ENCODE results near the gene SF3A2. TPM values are rescaled to one million over a fixed set of nuclear protein-coding genes. Genes with fewer than 3 reads are reported as not detected.
A peak's percentile ranks its signal among the peaks of the same experiment; 100 is the strongest.

SF3A2 gene
- total and polyA plus RNA-seq, 10 of the 15 experiments (the other 5 are each of a cell fraction or from before 2014, with no cell fraction given) = 0.33 to 143 (median 30.6) TPM

DNA sequence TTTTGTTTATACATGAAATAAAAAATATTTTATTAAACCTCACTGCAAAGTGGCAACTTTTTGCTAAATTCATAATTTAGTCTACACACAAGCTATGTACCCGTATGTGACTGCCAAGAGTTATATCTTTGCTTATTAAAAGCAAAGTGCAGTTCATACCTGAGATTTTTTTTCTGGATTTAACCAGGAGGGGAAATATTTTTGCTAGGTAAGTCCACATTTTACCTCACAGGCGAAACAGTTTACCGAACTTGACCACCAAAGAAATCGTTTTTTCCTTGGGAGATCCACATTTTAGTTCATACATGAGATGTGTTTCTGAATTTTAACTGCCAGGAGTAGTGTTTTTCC is 31.8 kb downstream of the SF3A2 start:
- in situ Hi-C loops (cut with MboI) (no loop called here), intact Hi-C loops (cut with micrococcal nuclease; ENCODE audit: unreplicated experiment) (loop anchor here (5.0 to 10.0 kb wide), 2 partner anchors 101 to 174 kb away; partner anchors contain the start of genes IZUMO4 and MOB3A)
- ChIA-PET CTCF (no interaction called here), POLR2A (interaction anchor here (1.0 kb wide), 1 partner anchor 13 kb away, joined by 3 read pairs; no protein-coding TSS in a partner anchor), SMC1A (ENCODE audit: uncharacterized antibody, unreplicated experiment) (no interaction called here), RAD21 (ENCODE audit: unreplicated experiment) (no interaction called here)
- peaks cover 46% of the 10 kb centered on the region for H3K79me2 ChIP-seq (ENCODE audit: control insufficient read depth, insufficient read depth, low read length)
- H3K4me2 ChIP-seq (ENCODE audit: control insufficient read depth, insufficient read depth) = peak overlapping the region; percentile 44; the same call in 1 of the 2 replicates
- ATAC-seq = no peak
- H3K9me3 ChIP-seq (replicated peaks; ENCODE audit: control insufficient read depth, insufficient read depth, low read length) = no peaks in the 10 kb centered on the region
- H3K9ac ChIP-seq (ENCODE audit: control insufficient read depth, insufficient read depth, low read length) = no peak overlapping the region; the same call in 1 of the 2 replicates
- TF ChIP-seq, protein P1, sequence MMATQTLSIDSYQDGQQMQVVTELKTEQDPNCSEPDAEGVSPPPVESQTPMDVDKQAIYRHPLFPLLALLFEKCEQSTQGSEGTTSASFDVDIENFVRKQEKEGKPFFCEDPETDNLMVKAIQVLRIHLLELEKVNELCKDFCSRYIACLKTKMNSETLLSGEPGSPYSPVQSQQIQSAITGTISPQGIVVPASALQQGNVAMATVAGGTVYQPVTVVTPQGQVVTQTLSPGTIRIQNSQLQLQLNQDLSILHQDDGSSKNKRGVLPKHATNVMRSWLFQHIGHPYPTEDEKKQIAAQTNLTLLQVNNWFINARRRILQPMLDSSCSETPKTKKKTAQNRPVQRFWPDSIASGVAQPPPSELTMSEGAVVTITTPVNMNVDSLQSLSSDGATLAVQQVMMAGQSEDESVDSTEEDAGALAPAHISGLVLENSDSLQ (IDR thresholded peaks at IDR 0.05) = no peak
- TF ChIP-seq, protein P2, sequence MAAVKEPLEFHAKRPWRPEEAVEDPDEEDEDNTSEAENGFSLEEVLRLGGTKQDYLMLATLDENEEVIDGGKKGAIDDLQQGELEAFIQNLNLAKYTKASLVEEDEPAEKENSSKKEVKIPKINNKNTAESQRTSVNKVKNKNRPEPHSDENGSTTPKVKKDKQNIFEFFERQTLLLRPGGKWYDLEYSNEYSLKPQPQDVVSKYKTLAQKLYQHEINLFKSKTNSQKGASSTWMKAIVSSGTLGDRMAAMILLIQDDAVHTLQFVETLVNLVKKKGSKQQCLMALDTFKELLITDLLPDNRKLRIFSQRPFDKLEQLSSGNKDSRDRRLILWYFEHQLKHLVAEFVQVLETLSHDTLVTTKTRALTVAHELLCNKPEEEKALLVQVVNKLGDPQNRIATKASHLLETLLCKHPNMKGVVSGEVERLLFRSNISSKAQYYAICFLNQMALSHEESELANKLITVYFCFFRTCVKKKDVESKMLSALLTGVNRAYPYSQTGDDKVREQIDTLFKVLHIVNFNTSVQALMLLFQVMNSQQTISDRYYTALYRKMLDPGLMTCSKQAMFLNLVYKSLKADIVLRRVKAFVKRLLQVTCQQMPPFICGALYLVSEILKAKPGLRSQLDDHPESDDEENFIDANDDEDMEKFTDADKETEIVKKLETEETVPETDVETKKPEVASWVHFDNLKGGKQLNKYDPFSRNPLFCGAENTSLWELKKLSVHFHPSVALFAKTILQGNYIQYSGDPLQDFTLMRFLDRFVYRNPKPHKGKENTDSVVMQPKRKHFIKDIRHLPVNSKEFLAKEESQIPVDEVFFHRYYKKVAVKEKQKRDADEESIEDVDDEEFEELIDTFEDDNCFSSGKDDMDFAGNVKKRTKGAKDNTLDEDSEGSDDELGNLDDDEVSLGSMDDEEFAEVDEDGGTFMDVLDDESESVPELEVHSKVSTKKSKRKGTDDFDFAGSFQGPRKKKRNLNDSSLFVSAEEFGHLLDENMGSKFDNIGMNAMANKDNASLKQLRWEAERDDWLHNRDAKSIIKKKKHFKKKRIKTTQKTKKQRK (IDR thresholded peaks at IDR 0.05; ENCODE audit: low read depth, low read length) = no peak
- TF ChIP-seq, protein P3, sequence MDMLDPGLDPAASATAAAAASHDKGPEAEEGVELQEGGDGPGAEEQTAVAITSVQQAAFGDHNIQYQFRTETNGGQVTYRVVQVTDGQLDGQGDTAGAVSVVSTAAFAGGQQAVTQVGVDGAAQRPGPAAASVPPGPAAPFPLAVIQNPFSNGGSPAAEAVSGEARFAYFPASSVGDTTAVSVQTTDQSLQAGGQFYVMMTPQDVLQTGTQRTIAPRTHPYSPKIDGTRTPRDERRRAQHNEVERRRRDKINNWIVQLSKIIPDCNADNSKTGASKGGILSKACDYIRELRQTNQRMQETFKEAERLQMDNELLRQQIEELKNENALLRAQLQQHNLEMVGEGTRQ (IDR thresholded peaks at IDR 0.05; ENCODE audit: borderline replicate concordance, low read depth, low read length) = no peak
- TF ChIP-seq GATAD2B (conservative IDR thresholded peaks at IDR 0.05; ENCODE audit: low read depth) = no peak
- TF ChIP-seq, protein P4, sequence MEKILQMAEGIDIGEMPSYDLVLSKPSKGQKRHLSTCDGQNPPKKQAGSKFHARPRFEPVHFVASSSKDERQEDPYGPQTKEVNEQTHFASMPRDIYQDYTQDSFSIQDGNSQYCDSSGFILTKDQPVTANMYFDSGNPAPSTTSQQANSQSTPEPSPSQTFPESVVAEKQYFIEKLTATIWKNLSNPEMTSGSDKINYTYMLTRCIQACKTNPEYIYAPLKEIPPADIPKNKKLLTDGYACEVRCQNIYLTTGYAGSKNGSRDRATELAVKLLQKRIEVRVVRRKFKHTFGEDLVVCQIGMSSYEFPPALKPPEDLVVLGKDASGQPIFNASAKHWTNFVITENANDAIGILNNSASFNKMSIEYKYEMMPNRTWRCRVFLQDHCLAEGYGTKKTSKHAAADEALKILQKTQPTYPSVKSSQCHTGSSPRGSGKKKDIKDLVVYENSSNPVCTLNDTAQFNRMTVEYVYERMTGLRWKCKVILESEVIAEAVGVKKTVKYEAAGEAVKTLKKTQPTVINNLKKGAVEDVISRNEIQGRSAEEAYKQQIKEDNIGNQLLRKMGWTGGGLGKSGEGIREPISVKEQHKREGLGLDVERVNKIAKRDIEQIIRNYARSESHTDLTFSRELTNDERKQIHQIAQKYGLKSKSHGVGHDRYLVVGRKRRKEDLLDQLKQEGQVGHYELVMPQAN (conservative IDR thresholded peaks at IDR 0.05) = no peak
- no peak for TF ChIP-seq TCF12 (IDR thresholded peaks at IDR 0.05; ENCODE audit: low read depth, low read length)
- TF ChIP-seq JUNB (IDR thresholded peaks at IDR 0.05) = no peak
- TF ChIP-seq ZNF24 (IDR thresholded peaks at IDR 0.05) = no peak
- TF ChIP-seq BMI1 (IDR thresholded peaks at IDR 0.05; ENCODE audit: borderline replicate concordance) = no peak
- no peak for TF ChIP-seq IRF4 (IDR thresholded peaks at IDR 0.05; ENCODE audit: low read depth, low read length)
- TF ChIP-seq, protein P5, sequence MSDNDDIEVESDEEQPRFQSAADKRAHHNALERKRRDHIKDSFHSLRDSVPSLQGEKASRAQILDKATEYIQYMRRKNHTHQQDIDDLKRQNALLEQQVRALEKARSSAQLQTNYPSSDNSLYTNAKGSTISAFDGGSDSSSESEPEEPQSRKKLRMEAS (IDR thresholded peaks at IDR 0.05; ENCODE audit: low read depth, low read length) = no peak
- H2AFZ ChIP-seq (ENCODE audit: control insufficient read depth, low read depth, low read length) = peak overlapping the region; percentile 81; the same call in 1 of the 2 replicates
- peak overlapping the region; percentile 81; the same call in 1 of the 2 replicates for H3K4me3 ChIP-seq
- no peak overlapping the region for H3K27ac ChIP-seq (ENCODE audit: control insufficient read depth, insufficient read depth)
- no peak for FAIRE-seq
- BruUV-seq (replicated peaks) = no TSS peak
- no peak for DNase-seq (ENCODE audit: low read depth, low spot score)
- peaks cover 8% of the 10 kb centered on the region; the same call in 1 of the 2 replicates for H4K20me1 ChIP-seq (ENCODE audit: control insufficient read depth, insufficient read depth)
- H3K36me3 ChIP-seq (ENCODE audit: control insufficient read depth in 2 of 2, insufficient read depth in 2 of 2, low read length in 1 of 2) = peaks cover 0 to 12% of the 10 kb centered on the region in 2 experiments; a peak in 3 of 4 replicates
- H3K27me3 ChIP-seq (replicated peaks in 1 of 2; ENCODE audit: control insufficient read depth in 2 of 2, insufficient read depth in 2 of 2, low read length in 1 of 2) = no peaks in the 10 kb centered on the region
- H3K4me1 ChIP-seq (ENCODE audit: control insufficient read depth, insufficient read depth, low read length) = peaks cover 14% of the 10 kb centered on the region
- 49% methylated on average over 4 of the region's 4 CpGs for WGBS (ENCODE audit: insufficient coverage, insufficient replicate concordance, low lambda C conversion rate, missing lambda C conversion rate)
